ENCODE data around the gene SFRP2. TPM values are rescaled to one million over a fixed set of nuclear protein-coding genes. Genes with fewer than 3 reads are reported as not detected.

SFRP2 gene
- total RNA-seq, 2 experiments from 2014 or later, result not detected

DNA sequence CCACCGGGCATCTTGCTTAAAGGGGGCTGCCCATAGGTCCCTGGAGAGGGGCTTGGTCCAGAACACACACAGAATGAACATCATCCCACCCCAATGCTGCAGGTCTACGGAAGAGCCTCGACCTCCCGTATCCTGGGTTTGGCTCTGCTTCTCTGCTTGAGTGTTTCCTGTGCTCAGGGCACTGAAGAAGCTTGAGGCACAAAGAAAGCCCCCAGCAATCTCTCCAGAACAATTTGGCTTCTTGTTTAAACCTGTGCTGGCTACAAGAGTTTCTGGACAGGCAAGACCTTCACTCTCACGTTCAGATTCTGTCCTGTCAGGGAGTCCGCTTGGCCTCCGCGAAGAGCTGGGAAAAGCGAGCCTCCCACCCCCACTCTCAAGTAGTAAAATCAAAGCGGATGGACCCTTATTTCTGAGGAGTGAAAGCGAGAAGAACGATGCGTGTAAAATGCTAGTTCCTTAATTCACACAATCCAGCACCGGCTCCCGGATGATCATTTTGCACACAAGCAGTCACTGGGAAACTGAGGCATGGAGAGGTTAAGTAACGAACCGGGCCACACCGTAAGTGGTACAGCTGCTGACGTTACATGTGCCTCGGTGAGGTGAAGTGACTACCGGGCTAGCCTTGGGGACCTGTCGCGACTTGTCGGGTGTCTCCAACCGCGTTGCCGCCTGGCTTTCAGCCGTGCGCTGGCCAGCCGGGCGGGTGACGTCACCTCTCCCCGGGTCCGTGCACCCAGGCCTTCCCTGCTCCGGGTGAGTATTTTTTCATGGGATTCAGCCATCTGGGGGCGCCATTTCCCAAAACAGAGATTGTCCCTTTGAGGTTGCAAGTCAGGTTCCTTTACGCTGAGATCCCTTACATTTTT is 3.1 kb upstream of the SFRP2 start:
- H3K4me3 Mint-ChIP-seq, result peak overlapping the region; percentile 63
- H3K36me3 Mint-ChIP-seq, result no peaks in the 10 kb centered on the region
- ChIA-PET POLR2A (no interaction called here), CTCF (interaction anchor here (0.7 to 1.7 kb wide), 4 partner anchors 42 to 235 kb away, joined by 3 to 4 read pairs (median 3); no protein-coding TSS in a partner anchor)
- H3K9me3 Mint-ChIP-seq, result no peaks in the 10 kb centered on the region
- intact Hi-C loops (cut with micrococcal nuclease), result loop anchor here (2.0 kb wide), 1 partner anchor 699 kb away; the partner anchor contains the start of gene DCHS2
- peak; percentile 71 for DNase-seq
- H3K4me1 Mint-ChIP-seq (ENCODE audit: low read depth), result peaks cover 30% of the 10 kb centered on the region
- H3K27ac Mint-ChIP-seq, result no peak overlapping the region
- H3K27me3 Mint-ChIP-seq, result peaks cover 85% of the 10 kb centered on the region

GRCh38 chr4:153790962-153791551 is 2.2 kb upstream of the SFRP2 start:
- Mint-ChIP-seq H3K9me3 (no peaks in the 10 kb centered on the region), H3K27ac (no peak overlapping the region), H3K36me3 (no peaks in the 10 kb centered on the region), H3K4me3 (peak overlapping the region; percentile 63), H3K4me1 (ENCODE audit: low read depth) (peaks cover 30% of the 10 kb centered on the region), H3K27me3 (peaks cover 87% of the 10 kb centered on the region)
- intact Hi-C loops (cut with micrococcal nuclease), result loop anchor here (2.0 kb wide), 1 partner anchor 700 kb away; the partner anchor contains the start of gene DCHS2
- ChIA-PET CTCF (interaction anchor here (0.7 to 1.7 kb wide), 2 partner anchors 41 to 236 kb away, joined by 3 read pairs; no protein-coding TSS in a partner anchor), POLR2A (no interaction called here)
- DNase-seq, result peak; percentile 53

GRCh38 chr4:153790500-153790865 is 1.6 kb upstream of the SFRP2 start:
- intact Hi-C loops (cut with micrococcal nuclease), result loop anchor here (2.0 kb wide), 1 partner anchor 700 kb away; the partner anchor contains the start of gene DCHS2
- CTCF ChIA-PET, result no interaction called here
- Mint-ChIP-seq H3K4me3 (no peak overlapping the region), H3K4me1 (ENCODE audit: low read depth) (peaks cover 30% of the 10 kb centered on the region), H3K36me3 (no peaks in the 10 kb centered on the region), H3K9me3 (no peaks in the 10 kb centered on the region), H3K27me3 (peaks cover 89% of the 10 kb centered on the region), H3K27ac (no peak overlapping the region)
- POLR2A ChIA-PET, result no interaction called here
- DNase-seq, result no peak

GRCh38 chr4:153789741-153790499 is 1.0 kb upstream of the SFRP2 start:
- POLR2A ChIA-PET, result no interaction called here
- Mint-ChIP-seq H3K27me3 (peaks cover 86% of the 10 kb centered on the region), H3K27ac (no peak overlapping the region), H3K4me1 (ENCODE audit: low read depth) (peaks cover 30% of the 10 kb centered on the region), H3K9me3 (no peaks in the 10 kb centered on the region), H3K36me3 (no peaks in the 10 kb centered on the region), H3K4me3 (no peak overlapping the region)
- DNase-seq, result no peak
- intact Hi-C loops (cut with micrococcal nuclease), result loop anchor here (2.0 to 10.0 kb wide), 4 partner anchors 232 to 835 kb away; partner anchors contain the start of gene DCHS2
- CTCF ChIA-PET, result no interaction called here

DNA sequence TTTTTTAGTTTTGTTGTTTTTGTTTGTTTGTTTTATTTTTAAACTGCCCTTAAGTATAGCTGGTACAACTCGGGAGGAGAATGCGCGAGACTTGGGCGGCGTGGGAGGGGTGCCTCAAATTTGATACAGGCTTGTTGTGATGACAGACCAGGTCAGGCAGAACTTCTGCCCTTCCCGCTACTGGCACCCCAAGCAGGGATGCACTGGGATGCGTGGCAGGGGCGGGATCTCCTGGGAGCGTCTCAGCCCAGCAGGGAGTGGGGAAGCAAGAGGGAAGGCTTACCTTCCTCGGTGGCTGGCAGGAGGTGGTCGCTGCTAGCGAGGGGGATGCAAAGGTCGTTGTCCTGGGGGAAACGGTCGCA is 851 bp downstream of the SFRP2 start:
- H3K4me3 Mint-ChIP-seq, result peak overlapping the region; percentile 33
- no peak for DNase-seq

DNA sequence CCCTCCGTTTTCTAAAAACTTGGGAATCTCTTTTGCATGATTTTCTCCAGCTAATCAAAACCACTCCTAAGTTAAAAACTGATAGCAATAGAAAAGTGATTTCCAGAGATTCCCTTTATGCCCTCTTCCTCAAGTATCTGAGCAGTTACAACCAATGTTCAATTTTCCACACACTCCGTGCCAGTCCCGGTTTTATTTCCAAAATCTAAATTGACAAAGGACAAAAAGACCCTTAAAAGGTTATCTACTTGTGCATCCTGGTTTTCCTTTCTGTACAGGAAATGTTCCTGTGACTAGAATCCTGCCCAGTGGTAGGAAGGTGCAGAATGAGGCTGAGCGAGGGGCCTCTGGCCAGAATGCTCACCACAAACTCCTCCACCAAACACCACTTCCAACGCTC is 1.3 kb downstream of the SFRP2 start:
- Mint-ChIP-seq H3K27me3 (peaks cover 79% of the 10 kb centered on the region), H3K27ac (no peak overlapping the region), H3K9me3 (no peaks in the 10 kb centered on the region), H3K4me3 (no peak overlapping the region), H3K36me3 (no peaks in the 10 kb centered on the region), H3K4me1 (ENCODE audit: low read depth) (peaks cover 30% of the 10 kb centered on the region)
- POLR2A ChIA-PET, result no interaction called here
- intact Hi-C loops (cut with micrococcal nuclease), result loop anchor here (5.0 to 10.0 kb wide), 3 partner anchors 235 to 837 kb away; no protein-coding TSS in a partner anchor
- CTCF ChIA-PET, result interaction anchor here (1.0 kb wide), 1 partner anchor 30 kb away, joined by 4 read pairs; no protein-coding TSS in a partner anchor
- DNase-seq, result no peak

More for the DNA sequence above, 851 bp downstream of the SFRP2 start:
- Mint-ChIP-seq H3K27me3 (peaks cover 81% of the 10 kb centered on the region), H3K9me3 (no peaks in the 10 kb centered on the region), H3K36me3 (no peaks in the 10 kb centered on the region), H3K4me1 (ENCODE audit: low read depth) (peaks cover 30% of the 10 kb centered on the region), H3K27ac (no peak overlapping the region)
- intact Hi-C loops (cut with micrococcal nuclease), result loop anchor here (5.0 to 10.0 kb wide), 3 partner anchors 234 to 837 kb away; no protein-coding TSS in a partner anchor
- ChIA-PET CTCF (interaction anchor here (1.0 kb wide), 1 partner anchor 30 kb away, joined by 4 read pairs; no protein-coding TSS in a partner anchor), POLR2A (no interaction called here)

- no peak for DNase-seq
- CTCF ChIA-PET, result interaction anchor here (0.6 to 2.3 kb wide), 9 partner anchors 9 to 827 kb away, joined by 3 to 15 read pairs (median 5); no protein-coding TSS in a partner anchor
- intact Hi-C loops (cut with micrococcal nuclease), result loop anchor here (5.0 to 10.0 kb wide), 3 partner anchors 235 to 838 kb away; no protein-coding TSS in a partner anchor
- H3K27ac Mint-ChIP-seq, result no peak overlapping the region
- POLR2A ChIA-PET, result no interaction called here
- peaks cover 75% of the 10 kb centered on the region for H3K27me3 Mint-ChIP-seq
- H3K4me1 Mint-ChIP-seq (ENCODE audit: low read depth), result peaks cover 27% of the 10 kb centered on the region
- H3K36me3 Mint-ChIP-seq, result no peaks in the 10 kb centered on the region
- H3K4me3 Mint-ChIP-seq, result no peak overlapping the region
- no peaks in the 10 kb centered on the region for H3K9me3 Mint-ChIP-seq
Measured at GRCh38 chr4:153787061-153787560, 1.8 kb downstream of the SFRP2 start.

DNA sequence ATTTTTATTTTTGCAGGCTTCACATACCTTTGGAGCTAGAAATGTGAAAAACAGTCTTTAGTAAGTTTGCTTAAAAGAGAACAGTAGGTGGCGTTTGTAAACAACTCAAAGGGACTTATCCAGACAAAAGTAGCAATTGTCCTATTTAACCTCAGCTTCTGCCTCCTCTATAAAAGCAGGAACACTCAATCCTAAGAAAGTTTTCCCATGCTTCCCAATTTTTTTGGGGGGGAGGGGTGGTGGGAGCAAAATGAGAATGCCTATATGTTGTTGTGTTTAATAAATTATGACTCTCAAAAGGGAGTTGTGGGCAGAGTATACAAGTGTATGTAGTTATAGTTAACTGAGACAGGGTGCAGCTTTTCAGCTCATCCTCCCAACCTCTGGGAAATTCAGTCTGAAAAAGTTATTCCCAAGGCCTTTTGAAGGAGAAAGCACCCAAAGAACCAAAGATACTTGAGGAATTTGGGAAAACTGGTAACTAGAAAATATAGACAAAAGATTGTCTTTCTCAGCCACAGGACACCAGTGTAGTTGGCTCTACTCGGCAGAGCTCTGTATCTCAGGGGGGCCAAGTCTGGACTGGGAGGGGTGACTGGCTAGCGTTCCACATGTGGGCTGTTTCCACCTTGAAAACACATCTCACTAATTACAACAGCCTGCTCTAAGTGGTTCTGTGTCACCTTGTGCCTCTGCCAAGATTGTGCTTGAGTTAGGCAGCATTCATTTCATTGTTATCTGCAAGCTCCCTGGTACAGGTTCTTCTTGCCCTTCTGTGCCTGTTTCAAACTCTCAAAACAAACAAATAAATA is 2.8 kb downstream of the SFRP2 start:
- intact Hi-C loops (cut with micrococcal nuclease), result loop anchor here (1.0 to 10.0 kb wide), 4 partner anchors 236 to 839 kb away; no protein-coding TSS in a partner anchor
- POLR2A ChIA-PET, result interaction anchor here (0.5 kb wide), 1 partner anchor 901 kb away, joined by 3 read pairs; no protein-coding TSS in a partner anchor
- Mint-ChIP-seq H3K27ac (no peak overlapping the region), H3K36me3 (no peaks in the 10 kb centered on the region), H3K4me3 (no peak overlapping the region), H3K4me1 (ENCODE audit: low read depth) (peaks cover 18% of the 10 kb centered on the region), H3K27me3 (peaks cover 74% of the 10 kb centered on the region), H3K9me3 (no peaks in the 10 kb centered on the region)
- DNase-seq, result no peak
- CTCF ChIA-PET, result interaction anchor here (0.6 to 2.3 kb wide), 21 partner anchors 10 to 1083 kb away, joined by 3 to 15 read pairs (median 5); partner anchors contain the start of gene PLRG1

DNA sequence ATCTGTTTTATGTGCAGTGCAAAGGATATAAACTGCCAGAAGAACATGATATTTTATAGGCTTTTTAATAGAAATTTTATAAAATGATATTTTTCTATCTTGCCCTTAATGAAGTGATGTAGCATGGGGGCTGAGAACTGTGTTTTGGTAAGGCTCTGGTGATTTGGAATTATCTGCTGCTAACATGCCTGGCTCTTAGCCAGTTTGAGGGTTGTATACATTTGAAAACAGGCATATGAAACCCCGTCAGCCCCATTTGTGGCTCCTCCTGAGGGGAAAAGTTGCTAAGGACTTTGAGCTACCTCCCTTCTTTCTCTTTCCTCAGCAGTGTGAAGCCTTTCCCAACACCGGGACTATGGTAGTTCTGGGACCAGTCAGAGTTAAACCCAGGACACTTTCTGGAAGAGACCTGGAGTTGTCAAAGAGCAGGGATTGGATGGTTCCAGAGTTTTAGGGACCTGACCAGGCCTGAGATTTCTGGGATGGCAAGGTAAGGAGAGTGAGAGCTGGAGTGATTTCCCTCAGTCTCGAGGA is 4.7 kb downstream of the SFRP2 start:
- DNase-seq, result no peak
- Mint-ChIP-seq H3K36me3 (no peaks in the 10 kb centered on the region), H3K9me3 (no peaks in the 10 kb centered on the region), H3K27ac (no peak overlapping the region), H3K27me3 (peaks cover 69% of the 10 kb centered on the region), H3K4me3 (no peak overlapping the region), H3K4me1 (ENCODE audit: low read depth) (peaks cover 12% of the 10 kb centered on the region)
- intact Hi-C loops (cut with micrococcal nuclease), result loop anchor here (10.0 kb wide), 1 partner anchor 841 kb away; no protein-coding TSS in a partner anchor
- POLR2A ChIA-PET, result no interaction called here
- CTCF ChIA-PET, result interaction anchor here (0.7 to 1.4 kb wide), 3 partner anchors 235 to 766 kb away, joined by 3 to 4 read pairs (median 3); partner anchors contain the start of gene PLRG1

- POLR2A ChIA-PET, result no interaction called here
- no peak for DNase-seq
- Mint-ChIP-seq H3K4me1 (ENCODE audit: low read depth) (no peaks in the 10 kb centered on the region), H3K4me3 (no peak overlapping the region), H3K27me3 (peaks cover 58% of the 10 kb centered on the region), H3K27ac (no peak overlapping the region), H3K36me3 (no peaks in the 10 kb centered on the region), H3K9me3 (peaks cover 3% of the 10 kb centered on the region)
- intact Hi-C loops (cut with micrococcal nuclease), result loop anchor here (10.0 kb wide), 1 partner anchor 842 kb away; no protein-coding TSS in a partner anchor
- CTCF ChIA-PET, result no interaction called here
Measured at GRCh38 chr4:153782581-153782980, 6.3 kb downstream of the SFRP2 start.

Measured in activated CD4-positive, alpha-beta memory T cell treated with anti-CD3 and anti-CD28 coated beads for 36 hours (primary cell).